Inflammatory macrophage treated with lipopolysaccharide for 1 hour (primary cell): ENCODE data around the gene NGEF.
"Not testable (repeated sequence)": the region's sequence is repeated elsewhere in the genome, so short reads cannot be mapped to it uniquely, and the experiment has no call there.

ENCODE experiments used
- DNase-seq, 2 donors: peaks; one replicate each; pipeline ENCODE4 v3.0.0-alpha.2; 2020 to 2022

The NGEF gene, protein sequence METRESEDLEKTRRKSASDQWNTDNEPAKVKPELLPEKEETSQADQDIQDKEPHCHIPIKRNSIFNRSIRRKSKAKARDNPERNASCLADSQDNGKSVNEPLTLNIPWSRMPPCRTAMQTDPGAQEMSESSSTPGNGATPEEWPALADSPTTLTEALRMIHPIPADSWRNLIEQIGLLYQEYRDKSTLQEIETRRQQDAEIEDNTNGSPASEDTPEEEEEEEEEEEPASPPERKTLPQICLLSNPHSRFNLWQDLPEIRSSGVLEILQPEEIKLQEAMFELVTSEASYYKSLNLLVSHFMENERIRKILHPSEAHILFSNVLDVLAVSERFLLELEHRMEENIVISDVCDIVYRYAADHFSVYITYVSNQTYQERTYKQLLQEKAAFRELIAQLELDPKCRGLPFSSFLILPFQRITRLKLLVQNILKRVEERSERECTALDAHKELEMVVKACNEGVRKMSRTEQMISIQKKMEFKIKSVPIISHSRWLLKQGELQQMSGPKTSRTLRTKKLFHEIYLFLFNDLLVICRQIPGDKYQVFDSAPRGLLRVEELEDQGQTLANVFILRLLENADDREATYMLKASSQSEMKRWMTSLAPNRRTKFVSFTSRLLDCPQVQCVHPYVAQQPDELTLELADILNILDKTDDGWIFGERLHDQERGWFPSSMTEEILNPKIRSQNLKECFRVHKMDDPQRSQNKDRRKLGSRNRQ

DNA sequence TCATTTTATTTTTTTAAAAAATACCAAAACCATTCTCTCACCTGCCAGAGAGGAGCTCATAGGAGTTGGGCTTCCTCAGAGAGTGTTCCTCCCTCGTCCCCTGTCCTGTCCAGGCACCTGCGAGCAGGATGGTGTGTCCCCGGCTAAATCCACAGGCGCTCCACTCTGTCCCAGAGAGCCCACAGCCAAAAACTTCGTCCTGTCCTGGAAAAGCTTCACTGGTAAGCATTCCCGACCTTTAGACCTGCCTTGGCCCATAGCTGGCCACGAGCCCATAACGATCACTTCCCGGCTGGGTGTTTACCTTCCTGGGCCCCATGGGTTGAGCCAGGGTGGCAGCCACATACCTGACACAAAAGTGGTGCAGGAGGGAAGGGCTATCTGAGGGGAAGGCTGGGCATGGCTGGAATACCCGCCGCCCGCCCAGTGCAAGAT lies at the start of gene NGEF:
TSS of gene NGEF (minus strand) at position 230 of the 435 bp plus-strand sequence. CDS start 38,366 bp downstream, outside the sequence.
- DNase-seq, result no peak

- no peak for DNase-seq
These were observed 49.4 kb upstream of the NGEF start for GRCh38 chr2:233062451-233062850.

DNA sequence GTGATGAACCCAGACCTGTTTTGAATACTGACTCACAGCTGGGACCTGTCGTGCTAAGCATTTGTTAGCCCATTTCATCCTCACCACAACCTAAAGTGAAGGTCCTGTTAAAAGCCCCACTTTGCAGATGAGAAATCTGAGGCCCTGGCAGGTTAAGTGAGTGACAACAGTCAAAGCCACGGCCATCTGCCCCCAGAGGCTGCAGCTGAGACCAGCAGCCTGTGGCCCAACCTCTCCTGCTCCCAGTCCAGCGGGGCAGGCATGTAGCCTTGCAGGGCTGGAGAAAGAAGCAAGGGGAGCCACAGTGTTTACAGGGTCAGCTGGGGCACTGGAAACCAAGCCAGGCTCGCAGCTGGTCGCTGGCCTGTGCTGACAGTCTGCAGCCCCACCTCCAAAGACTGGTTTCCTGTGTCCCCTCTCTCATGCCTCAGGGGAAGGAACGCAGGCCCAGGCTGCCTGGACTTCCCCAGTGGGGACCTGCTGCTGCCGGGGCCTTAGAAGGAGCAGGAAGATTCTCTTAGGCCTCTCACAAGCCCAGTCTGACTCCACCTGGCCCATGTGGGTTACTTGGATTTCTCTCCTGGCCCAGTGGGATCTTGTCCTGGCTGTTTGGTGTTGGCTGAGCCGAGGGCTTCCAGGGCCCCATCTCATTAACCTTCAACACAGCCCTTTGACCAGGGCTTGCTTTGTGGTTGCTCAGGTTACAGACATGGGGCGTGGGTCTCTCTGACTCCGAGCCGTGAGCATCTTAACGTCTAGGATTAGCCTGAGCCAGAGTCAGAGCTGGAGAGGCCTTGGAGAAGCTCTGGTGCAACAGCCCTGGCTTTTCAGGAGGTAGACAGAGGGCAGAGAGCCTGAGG lies 48.8 kb upstream of the NGEF start:
- no peak for DNase-seq

DNA sequence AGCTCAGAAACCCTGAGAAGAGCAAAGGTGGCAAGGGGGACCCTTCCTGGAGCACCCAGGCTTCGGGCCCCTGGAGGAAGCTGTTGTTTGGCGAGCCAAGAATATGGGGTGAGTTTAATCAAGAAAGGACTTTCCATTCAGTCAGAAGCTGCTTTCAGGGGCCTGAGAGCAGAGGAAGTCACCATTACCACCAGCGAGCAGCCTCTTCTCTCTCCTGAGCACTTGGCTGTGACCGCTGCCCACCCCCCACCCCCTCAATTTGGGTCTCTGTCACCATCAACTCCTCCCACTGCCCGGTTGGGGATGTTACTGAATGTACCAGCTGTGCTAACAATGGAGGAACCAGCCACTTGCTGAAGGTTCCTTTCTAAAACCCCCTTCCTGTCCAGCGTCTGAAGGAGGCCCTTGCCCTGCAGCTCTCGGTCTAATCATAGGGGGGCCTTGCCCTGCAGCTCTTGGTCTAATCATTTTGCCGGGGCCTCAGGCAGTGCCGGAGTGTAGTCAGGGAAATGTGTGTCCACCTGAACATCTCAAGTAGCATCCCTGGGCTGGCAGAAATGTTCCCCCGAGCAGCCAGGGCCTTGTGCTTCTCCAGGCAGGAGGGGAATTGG lies 48.0 kb upstream of the NGEF start:
- DNase-seq, result peak; percentile 72 to 86

DNA sequence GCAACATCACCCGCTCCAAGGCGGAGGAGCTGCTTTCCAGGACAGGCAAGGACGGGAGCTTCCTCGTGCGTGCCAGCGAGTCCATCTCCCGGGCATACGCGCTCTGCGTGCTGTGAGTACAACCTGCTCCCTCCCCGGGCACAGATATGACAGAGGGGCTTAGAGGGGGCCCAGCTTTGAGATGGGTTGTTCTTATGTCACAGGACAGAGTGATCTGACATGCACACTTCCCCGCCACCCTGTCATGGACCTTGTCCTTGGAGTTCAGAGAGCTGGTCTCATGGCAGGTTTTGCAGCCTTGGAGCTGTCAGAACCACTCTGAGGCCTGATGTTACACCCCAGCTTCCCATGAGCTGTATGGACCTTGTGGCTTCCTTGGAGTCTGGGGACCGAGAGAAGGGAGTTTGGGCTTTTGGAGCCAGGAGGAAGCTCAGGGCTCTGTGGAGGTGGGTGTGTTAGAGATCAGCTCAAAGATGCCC lies 47.5 kb upstream of the NGEF start:
- no peak for DNase-seq

- DNase-seq, result peak; percentile 77 to 82
These were observed 46.9 kb upstream of the NGEF start, which contains the start of gene INPP5D for GRCh38 chr2:233059797-233060500. Gene INPP5D, plus strand, starts transcription at chr2:233060342. Its CDS starts 137 bp downstream, at chr2:233060479.

DNA sequence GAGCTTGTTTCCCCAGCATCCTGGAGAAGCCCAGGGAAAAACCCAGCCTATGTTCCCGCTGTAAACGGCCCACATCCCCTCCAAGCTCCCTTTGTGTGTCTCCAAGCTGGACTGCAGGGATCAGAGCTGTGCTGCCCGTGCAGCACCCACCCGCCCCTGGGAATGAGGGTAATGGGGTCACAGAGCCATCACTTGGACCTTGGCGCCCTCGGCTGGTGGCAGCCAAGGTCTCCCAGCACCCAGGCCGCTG lies 46.4 kb upstream of the NGEF start:
- no peak for DNase-seq

- no peak for DNase-seq
These were observed 45.9 kb upstream of the NGEF start for GRCh38 chr2:233058717-233059546.

DNA sequence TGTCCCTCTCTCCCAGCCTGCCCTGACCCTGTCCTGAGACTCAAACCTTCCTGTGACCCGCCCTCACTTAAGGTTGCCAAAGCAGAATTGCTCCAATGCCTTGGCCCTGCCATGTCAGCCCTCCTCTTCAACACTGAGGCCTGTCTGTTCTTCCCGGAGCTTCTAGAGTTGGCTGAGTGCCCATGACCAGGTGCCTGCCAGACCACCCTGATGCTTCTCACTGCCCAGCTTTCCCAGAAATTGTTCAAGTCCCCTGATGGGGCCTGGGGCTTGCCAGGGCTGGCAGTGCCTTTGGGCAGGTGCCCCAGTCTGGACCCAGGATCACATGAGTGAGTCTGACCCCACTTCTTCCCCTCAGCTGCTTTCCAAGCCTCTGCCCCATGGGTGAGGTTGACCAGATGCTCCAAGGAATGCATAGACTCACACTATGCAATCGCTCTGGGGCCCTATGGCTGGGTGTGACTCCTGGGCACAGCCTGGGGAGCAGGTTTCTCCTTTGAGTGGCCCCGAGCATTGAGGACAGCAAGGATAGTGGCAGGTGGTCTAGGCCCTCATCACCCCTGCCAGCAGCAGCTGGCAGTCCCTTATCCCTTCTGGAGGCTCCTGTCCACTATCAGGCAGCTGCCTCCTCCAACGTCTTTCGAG lies 44.0 kb upstream of the NGEF start:
- DNase-seq, result no peak

DNA sequence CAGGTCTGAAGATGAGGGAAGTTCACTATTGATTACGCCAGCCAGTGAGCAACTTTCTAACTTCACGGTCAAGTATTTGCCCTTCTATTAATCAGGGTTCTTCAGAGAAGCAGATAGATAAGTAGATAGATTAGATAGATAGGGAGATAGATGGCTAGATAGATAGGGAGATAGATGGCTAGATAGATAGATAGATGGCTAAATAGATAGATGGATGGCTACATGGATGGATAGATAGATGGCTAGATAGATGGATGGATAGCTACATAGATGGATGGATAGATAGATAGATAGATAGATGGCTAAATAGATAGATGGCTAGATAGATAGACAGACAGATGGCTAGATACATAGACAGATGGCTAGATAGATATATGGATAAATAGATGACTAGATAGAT lies 42.3 kb upstream of the NGEF start:
- DNase-seq, result no peak

GRCh38 chr2:233053928-233054784 lies 41.1 kb upstream of the NGEF start:
- peak in 1 of 2 donors; percentile 78 for DNase-seq

DNA sequence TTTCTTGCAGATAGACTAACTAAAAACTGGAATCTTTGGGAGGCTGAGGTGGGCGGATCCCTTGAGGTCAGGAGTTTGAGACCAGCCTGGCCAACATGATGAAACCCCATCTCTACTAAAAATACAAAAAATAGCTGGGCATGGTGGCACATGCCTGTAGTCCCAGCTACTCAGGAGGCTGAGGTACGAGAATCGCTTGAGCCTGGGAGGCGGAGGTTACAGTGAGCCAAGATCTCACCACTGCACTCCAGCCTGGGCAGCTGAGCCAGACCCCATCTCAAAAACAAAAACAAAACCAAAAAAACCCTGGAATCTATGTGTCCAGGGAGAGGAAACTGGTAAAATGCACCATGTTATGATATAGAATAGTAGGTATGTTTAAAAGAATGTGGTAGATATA lies 39.5 kb upstream of the NGEF start:
- not testable (repeated sequence) for DNase-seq

GRCh38 chr2:233051241-233052149 lies 38.4 kb upstream of the NGEF start:
- DNase-seq, result no peak

GRCh38 chr2:233049194-233049761 lies 36.2 kb upstream of the NGEF start:
- DNase-seq, result no peak

GRCh38 chr2:233048569-233049193 lies 35.6 kb upstream of the NGEF start:
- DNase-seq, result no peak

GRCh38 chr2:233047667-233048066 lies 34.6 kb upstream of the NGEF start:
- no peak for DNase-seq

DNA sequence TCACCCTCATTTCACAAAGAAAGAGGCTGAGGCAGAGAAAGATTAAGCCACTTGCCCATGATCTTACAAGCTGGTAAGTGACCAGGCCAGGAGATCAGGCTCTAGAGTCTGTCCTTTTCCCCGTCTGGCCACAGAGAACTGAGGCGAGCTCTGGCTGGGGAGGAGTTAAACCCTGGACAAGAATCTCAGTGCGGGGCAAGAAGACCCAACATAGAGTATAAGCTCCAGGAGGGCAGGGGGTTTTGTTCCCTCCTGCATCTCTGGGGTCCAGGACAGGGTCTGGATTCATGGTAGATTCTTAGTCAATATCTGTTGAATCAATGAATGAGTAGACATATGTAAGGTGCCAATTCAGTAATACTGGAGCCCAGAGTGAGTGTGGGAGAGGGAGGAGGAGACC lies 34.1 kb upstream of the NGEF start:
- no peak for DNase-seq
